Measurements from ENCODE around the gene ZNF805.

DNA sequence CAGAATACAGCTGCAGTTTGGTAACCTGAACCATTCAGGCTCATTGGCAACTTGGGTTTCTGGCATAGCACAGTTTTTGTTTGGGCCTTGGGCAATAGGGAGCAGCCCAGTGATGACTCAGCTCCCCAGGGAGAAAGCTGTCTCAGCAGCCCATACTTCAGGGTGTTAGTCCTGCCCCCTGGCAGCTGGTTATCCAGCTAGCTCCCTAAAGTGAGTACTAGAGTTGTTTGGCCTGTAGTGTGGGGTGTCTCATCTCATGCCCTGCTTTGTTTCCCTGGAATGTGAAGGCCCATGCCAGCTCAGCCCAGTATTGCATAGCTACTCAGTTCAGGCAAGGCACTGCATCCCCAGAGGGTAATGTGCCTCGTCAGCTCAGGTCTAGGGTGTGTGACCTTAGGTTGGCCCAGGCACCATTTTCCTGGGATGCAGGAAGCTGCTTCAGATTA, 61.6 kb downstream of the ZNF805 start:
- TF ChIP-seq GATA2 (IDR thresholded peaks at IDR 0.05; ENCODE audit: low read depth, low read length) (no peak), GATA3 (IDR thresholded peaks at IDR 0.05; ENCODE audit: low read depth, low read length) (no peak)

Measured in SH-SY5Y (cell line).